SJSA1 (cell line): ENCODE results near the gene TSR1. TPM values are rescaled to one million over a fixed set of nuclear protein-coding genes. Genes with fewer than 3 reads are reported as not detected.
"Not testable (repeated sequence)": the region's sequence is repeated elsewhere in the genome, so short reads cannot be mapped to it uniquely, and the experiment has no call there.

Source experiments
- DNase-seq, 2 experiments: peaks; one replicate each; pipeline ENCODE4 v3.0.0-alpha.2; 2015 to 2020; ENCODE audit warnings: low spot score in 2 of 2, low read depth in 1 of 2
- H3K27ac ChIP-seq: fragments of 250-450 bp; sonication (Bioruptor Pico); 2 replicates; pipeline ENCODE4 v1.5.1; 2020; ENCODE audit warnings: mild to moderate bottlenecking, moderate library complexity
- H3K27me3 ChIP-seq: fragments of 250-450 bp; sonication (Bioruptor Pico); replicated peaks from 2 replicates; pipeline ENCODE4 v1.5.1; 2020; ENCODE audit warnings: mild to moderate bottlenecking, moderate library complexity
- H3K36me3 ChIP-seq: fragments of 250-450 bp; sonication (Bioruptor Pico); 2 replicates; pipeline ENCODE4 v1.5.1; 2020; ENCODE audit warnings: mild to moderate bottlenecking
- H3K4me1 ChIP-seq: fragments of 250-450 bp; sonication (Bioruptor Pico); replicated peaks from 2 replicates; pipeline ENCODE4 v1.6.1; 2021; ENCODE audit warnings: mild to moderate bottlenecking
- H3K4me3 ChIP-seq: fragments of 250-450 bp; sonication (Bioruptor Pico); 2 replicates; pipeline ENCODE4 v1.5.1; 2020; ENCODE audit warnings: mild to moderate bottlenecking
- H3K9me3 ChIP-seq: fragments of 250-450 bp; sonication (Bioruptor Pico); replicated peaks from 2 replicates; pipeline ENCODE4 v1.5.1; 2020; ENCODE audit warnings: mild to moderate bottlenecking
- total RNA-seq: library from RNA; depleted of rRNA; stranded (reverse); fragments of >200 nt; shearing (Covaris generic); gene quantifications from 2 replicates; pipeline ENCODE4 v1.2.3, GENCODE V29; 2014

The TSR1 gene
- total RNA-seq, 1 experiment from 2014 or later = 47.3 TPM

DNA sequence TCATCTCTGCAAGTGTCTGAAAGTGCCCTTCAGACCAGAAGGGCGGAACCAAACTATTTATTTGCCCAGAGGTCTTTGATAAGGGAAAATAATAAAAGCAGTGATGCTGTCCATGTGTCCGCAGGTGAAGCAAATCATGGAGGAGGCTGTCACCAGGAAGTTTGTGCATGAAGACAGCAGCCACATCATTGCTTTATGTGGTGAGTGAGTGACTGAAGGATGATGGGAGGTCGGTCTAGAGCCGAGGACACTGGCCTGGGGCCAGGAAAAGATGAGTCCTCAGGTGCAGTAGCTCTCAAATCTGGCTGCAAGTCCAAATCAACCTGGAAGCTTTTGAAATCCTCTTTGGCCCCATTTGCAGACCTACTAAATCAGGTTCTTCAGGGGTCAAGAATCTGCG is 7.2 kb upstream of the TSR1 start:
- no peak overlapping the region for H3K27ac ChIP-seq
- no peak for DNase-seq
- H3K27me3 ChIP-seq = no peaks in the 10 kb centered on the region
- no peaks in the 10 kb centered on the region for H3K9me3 ChIP-seq
- H3K36me3 ChIP-seq = no peaks in the 10 kb centered on the region
- no peaks in the 10 kb centered on the region for H3K4me1 ChIP-seq
- H3K4me3 ChIP-seq = no peak overlapping the region

DNA sequence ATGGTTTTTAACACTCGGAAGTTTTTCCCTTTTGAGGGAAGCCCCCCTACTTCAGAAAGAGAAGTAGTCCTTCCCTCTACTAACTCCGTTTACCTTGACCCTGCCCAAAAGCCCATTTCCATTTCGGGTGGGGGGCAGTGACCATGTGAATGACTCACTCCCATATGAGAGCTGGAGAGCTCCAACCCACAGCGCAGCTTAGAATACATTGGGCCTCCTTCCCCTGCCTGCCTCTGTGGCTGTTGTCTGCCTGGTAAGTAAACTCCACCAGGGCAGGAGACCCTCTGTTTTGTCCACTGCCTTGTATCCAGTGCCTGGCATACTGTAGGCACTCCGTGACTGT is 2.0 kb upstream of the TSR1 start:
- no peak for DNase-seq
- H3K27ac ChIP-seq = no peak overlapping the region
- H3K4me3 ChIP-seq = peak overlapping the region; percentile 74
- no peaks in the 10 kb centered on the region for H3K27me3 ChIP-seq
- no peaks in the 10 kb centered on the region for H3K9me3 ChIP-seq
- H3K4me1 ChIP-seq = peaks cover 9% of the 10 kb centered on the region
- peaks cover 30% of the 10 kb centered on the region for H3K36me3 ChIP-seq

DNA sequence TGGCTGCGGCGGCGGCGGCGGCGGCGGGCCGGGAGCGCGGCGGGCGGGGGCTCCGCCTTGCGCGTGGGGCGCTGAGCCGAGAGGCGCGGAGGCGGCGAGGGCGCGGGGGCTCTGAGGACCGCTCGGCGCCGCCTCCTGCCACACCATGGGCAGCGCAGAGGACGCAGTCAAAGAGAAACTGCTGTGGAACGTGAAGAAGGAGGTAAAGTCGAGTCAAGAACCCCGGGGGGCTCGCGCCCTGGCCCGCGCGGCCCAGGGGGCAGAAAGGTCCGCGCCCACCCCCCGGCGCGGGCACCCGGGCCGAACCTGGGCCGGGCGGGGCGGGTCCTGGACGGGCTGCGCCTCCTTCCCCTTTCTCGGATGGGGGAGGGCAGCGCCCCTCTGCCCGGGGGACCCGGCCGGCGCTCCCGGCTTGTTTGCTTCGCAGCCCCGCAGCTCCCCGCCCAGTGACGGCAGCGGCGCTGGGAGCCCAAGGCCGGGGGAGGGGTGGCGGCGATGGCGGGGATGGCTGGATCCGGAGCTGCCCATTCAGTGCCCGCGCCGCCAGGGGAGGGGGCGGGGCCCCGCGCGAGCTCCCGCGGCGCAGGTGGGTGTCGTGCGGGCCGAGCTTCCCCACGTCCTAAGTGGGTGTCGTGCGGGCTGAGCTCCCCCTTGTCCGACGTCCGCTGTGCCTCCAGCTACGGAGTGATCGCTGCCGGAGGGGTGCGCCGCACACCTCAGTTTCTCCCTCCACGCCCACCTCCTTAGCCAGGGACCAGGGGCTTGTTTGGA is 1.5 kb upstream of the TSR1 start:
- peaks cover 9% of the 10 kb centered on the region for H3K4me1 ChIP-seq
- peak; percentile 29 to 66 for DNase-seq
- no peak overlapping the region for H3K27ac ChIP-seq
- peaks cover 35% of the 10 kb centered on the region for H3K36me3 ChIP-seq
- H3K4me3 ChIP-seq = peak overlapping the region; percentile 74
- no peaks in the 10 kb centered on the region for H3K27me3 ChIP-seq
- H3K9me3 ChIP-seq = no peaks in the 10 kb centered on the region

DNA sequence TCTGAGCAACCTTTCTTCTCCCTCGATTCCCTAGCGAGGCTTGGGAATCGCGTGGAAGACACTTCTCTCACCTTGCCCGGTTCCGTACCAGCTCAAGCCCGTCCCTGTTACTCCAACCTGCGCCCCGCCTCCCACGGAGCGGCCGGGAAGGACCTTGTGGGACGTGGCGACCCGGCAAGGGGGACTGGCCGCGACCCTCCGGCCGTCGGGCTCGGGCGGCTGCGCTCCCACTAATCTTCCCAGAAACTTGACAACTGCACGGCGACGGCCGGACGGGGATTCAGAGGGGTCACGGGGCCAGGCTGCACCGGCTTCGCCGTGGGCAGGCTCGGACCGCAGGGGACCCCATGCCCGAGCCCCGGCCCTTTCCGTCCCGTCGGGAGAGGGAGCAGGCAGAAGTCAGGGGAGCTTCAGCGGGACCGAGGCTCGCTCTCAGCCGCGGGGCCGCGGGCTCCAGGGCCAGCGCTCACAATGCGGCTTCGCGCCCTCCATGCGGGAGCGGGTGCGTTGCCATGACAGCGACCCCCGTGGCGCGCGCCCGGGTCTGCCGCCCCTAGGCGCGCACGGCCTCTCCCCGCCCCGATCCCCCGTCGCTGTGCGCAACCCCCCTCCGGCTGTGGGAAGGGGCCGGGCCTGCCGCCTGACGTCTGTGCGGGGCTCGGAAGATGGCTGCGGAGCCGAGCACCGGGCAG is 741 bp upstream of the TSR1 start, which contains the start of gene SGSM2:
Gene SGSM2 (plus strand): TSS at position 650 of the 692 bp plus-strand sequence. CDS start 188 bp downstream, outside the sequence.
- no peaks in the 10 kb centered on the region for H3K9me3 ChIP-seq
- peaks cover 43% of the 10 kb centered on the region for H3K36me3 ChIP-seq
- peak; percentile 35 to 64 for DNase-seq
- H3K27me3 ChIP-seq = no peaks in the 10 kb centered on the region
- peaks cover 9% of the 10 kb centered on the region for H3K4me1 ChIP-seq
- peak within 1 kb of the TSS; percentile 74 for H3K4me3 ChIP-seq
- 0 out of 2 replicates have a peak within 1 kb of the TSS, but pooled peaks have one; percentile 42 for H3K27ac ChIP-seq

DNA sequence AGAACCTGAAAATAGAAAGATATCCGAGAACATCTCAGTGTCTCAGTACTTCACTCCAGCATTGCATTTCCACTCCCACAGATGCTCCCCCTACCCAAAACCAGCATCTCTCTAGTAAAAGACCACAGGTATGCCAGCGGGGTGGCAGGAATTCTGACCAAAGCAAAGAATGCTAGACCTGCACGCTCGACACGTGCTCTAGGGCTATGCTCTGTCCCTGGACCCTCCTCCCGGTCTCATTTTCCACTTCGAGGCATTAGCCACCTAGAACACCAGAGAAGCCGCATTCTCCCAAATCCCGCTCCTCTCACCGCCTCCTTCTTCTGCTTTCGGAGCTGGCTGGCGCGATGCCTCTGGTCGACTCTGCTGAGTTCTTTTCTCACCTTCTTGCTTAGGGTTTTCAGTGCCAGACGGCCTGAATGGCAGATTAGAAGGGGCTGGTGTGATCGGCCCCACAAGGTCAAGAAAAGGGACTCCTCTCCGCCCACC is 487 bp downstream of the TSR1 start:
- H3K27me3 ChIP-seq = no peaks in the 10 kb centered on the region
- no peaks in the 10 kb centered on the region for H3K9me3 ChIP-seq
- H3K4me3 ChIP-seq = peak overlapping the region; percentile 74
- H3K27ac ChIP-seq = peak overlapping the region; percentile 42
- peaks cover 55% of the 10 kb centered on the region for H3K36me3 ChIP-seq
- DNase-seq = peak; percentile 7 to 51
- H3K4me1 ChIP-seq = peaks cover 9% of the 10 kb centered on the region

DNA sequence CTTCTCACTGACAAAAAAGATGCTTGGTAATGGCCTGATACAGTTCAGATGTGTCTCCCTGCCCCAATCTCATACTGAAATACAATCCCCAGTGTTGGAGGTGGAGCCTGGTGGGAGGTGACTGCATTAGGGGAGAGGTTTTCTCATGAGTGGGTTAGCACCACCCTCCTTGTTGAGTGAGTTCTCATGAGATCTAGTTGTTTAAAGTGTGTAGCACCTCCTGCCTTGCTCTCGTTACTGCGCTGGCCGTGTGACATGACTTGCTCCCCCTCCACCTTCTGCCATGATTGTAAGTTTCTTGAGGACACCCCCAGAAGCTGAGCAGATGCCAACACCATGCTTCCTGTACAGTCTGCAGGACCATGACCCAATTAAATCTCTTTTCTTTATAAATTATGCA is 5.0 kb downstream of the TSR1 start:
- Histone ChIP-seq H3K36me3 (peaks cover 87% of the 10 kb centered on the region), H3K9me3 (no peaks in the 10 kb centered on the region), H3K27ac (no peak overlapping the region), H3K4me1 (no peaks in the 10 kb centered on the region; the same call in 1 of the 2 replicates), H3K4me3 (no peak overlapping the region), H3K27me3 (no peaks in the 10 kb centered on the region)
- no peak for DNase-seq

DNA sequence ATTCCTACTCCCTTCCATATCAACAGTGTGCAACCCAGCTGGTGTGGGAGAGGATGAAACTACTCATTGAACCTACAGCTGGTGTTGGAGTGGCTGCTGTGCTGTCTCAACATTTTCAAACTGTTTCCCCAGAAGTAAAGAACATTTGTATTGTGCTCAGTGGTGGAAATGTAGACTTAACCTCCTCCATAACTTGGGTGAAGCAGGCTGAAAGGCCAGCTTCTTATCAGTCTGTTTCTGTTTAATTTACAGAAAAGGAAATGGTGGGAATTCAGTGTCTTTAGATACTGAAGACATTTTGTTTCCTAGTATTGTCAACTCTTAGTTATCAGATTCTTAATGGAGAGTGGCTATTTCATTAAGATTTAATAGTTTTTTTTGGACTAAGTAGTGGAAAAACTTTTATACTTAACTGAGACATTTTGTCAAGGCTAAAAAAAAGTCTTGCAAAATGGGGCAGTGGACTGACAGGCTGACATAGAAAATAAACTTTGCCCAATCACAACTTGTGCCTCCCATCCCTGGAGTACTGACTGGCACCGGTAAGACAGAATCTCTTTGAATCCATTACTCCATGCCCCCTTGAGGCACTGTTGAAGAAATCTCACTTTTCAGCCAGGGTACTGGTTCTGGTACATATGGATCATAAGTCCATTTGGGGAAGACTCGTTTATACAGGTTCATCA is 12.5 kb downstream of the TSR1 start:
- no peak for DNase-seq
- Histone ChIP-seq H3K27ac (no peak overlapping the region), H3K27me3 (no peaks in the 10 kb centered on the region), H3K4me1 (no peaks in the 10 kb centered on the region), H3K9me3 (no peaks in the 10 kb centered on the region), H3K36me3 (peaks cover 75% of the 10 kb centered on the region), H3K4me3 (no peak overlapping the region)

DNA sequence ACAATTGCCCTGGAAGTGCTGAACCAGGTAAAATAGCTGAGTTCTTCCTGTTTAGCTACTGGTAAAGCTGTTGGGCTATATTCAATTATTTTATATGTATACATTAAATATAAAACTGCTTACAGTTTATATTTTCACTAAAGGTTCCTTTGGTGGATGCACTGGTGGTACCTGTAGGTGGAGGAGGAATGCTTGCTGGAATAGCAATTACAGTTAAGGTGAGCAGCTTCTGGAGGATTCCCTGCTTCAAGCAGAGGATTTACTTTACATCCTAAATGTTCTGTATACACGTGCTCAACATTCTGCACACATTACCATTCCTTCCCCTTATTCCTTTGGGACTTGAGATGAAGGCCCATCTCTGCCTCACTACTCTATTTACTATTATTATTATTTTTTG is 14.9 kb downstream of the TSR1 start:
- Histone ChIP-seq H3K36me3 (peaks cover 67% of the 10 kb centered on the region), H3K4me3 (no peak overlapping the region), H3K4me1 (no peaks in the 10 kb centered on the region), H3K9me3 (no peaks in the 10 kb centered on the region), H3K27me3 (no peaks in the 10 kb centered on the region), H3K27ac (no peak overlapping the region)
- no peak for DNase-seq

DNA sequence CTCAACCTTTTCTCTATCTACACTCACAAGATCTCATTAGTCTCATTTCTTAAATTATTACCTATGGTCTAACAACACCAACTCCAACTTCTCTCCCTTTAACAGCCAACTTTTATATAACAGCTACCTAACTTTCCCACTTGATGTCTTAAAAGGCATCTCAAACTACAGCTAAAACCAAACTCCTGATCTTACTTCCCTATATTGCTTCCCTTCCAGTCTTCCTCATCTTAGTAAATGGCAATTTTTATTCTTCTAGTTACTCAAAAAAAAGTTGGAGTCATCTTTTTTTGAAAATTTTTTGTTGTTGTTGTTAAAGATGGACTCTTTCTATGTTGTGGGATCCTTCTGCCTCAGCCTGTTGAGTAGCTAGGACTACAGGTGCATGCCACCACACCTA is 17.2 kb downstream of the TSR1 start:
- no peaks in the 10 kb centered on the region for H3K9me3 ChIP-seq
- H3K27me3 ChIP-seq = no peaks in the 10 kb centered on the region
- H3K36me3 ChIP-seq = peaks cover 48% of the 10 kb centered on the region
- H3K4me1 ChIP-seq = no peaks in the 10 kb centered on the region
- H3K4me3 ChIP-seq = no peak overlapping the region
- DNase-seq = no peak
- H3K27ac ChIP-seq = no peak overlapping the region

DNA sequence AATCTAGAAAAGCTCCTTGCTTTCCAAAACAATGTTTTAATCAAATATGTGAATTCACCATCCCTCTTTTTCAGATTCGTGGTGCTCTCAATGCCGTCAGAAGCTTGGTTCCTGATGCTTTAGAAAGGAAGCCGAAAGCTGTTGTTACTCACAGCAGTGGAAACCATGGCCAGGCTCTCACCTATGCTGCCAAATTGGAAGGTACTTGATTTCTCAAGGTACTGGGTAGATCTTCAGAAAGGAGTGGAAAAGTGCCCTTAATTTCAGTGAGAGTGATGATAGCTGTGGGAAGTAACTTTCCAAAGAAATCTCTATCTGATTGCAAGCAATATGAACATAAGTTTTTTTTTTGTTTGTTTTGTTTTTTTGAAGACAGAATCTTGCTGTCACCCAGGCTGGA is 18.5 kb downstream of the TSR1 start:
- no peak overlapping the region for H3K4me3 ChIP-seq
- H3K27me3 ChIP-seq = no peaks in the 10 kb centered on the region
- H3K4me1 ChIP-seq = no peaks in the 10 kb centered on the region
- H3K27ac ChIP-seq = no peak overlapping the region
- H3K36me3 ChIP-seq = peaks cover 35% of the 10 kb centered on the region
- no peak for DNase-seq
- no peaks in the 10 kb centered on the region for H3K9me3 ChIP-seq

DNA sequence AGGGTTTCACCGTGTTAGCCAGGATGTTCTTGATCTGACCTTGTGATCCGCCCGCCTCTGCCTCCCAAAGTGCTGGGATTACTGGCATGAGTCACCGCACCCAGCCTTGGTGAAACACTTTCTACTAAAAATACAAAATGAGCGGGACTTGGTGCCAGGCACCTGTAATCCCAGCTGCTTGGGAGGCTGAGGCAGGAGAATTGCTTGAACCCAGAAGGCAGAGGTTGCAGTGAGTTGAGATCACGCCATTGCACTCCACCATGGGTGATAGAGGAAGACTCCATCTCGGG is 19.4 kb downstream of the TSR1 start:
- peaks cover 27% of the 10 kb centered on the region for H3K36me3 ChIP-seq
- H3K4me3 ChIP-seq, H3K4me1 ChIP-seq, DNase-seq, H3K9me3 ChIP-seq, H3K27ac ChIP-seq, H3K27me3 ChIP-seq: not testable (repeated sequence)

DNA sequence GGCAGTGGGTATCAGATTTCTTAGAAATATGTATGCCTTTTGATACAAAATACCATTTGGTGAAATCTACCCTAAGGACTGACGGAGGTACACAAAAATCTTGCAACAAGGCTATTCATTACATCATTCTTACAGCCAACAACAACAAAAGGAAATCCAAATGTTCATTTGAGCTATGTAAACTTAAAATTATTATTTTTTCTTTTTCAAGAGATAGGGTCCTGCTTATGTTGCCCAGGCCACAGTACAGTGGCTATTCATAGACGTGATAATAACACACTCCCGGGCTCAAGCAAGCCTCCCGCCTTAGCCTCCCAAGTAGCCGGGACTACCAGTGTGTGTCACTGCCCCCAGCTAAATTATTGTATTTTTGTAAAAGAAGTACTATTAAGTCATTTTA is 23.5 kb downstream of the TSR1 start:
- H3K4me3 ChIP-seq = no peak overlapping the region
- DNase-seq = no peak

DNA sequence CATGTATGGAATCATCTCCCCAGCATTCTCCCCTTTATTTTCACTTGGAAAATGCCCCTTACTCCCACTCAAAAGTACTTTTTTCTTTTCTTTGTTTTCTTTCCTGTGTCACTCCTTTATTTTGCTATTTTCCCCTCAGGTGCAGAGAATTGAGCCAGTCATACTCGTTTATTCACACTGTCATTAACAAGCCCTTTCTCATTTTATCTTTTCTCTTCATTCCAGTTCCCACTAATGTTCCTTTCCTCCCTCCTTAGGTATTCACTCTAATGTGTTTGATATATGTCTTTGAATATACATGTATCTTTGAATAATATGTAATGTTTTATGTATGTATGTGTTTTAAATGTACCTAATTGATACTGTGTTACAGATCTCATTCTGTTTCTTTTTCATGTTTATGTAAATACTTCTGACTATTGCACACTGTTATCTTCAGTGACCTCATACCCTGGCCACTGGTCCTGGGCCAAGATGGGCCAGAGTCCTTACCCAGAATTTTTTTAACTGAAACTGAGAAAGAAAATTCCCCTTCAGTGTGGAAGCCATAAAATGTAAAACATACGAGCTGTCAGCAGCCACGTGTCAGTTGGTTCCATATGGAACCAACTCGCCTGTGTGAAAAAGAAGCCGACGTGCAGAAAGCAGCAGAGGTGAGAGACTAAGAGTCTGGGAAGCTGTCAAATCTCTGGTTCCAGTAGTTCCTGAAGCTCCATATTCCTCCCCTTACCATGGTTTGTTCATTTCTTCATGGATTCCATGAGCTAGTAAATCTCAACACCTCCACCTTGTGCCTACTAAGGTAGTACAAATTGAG is 26.7 kb downstream of the TSR1 start:
- H3K36me3 ChIP-seq = peaks cover 9% of the 10 kb centered on the region
- no peaks in the 10 kb centered on the region for H3K4me1 ChIP-seq
- H3K27ac ChIP-seq = no peak overlapping the region
- no peak overlapping the region for H3K4me3 ChIP-seq
- no peaks in the 10 kb centered on the region for H3K27me3 ChIP-seq
- H3K9me3 ChIP-seq = no peaks in the 10 kb centered on the region
- no peak for DNase-seq

More for the DNA sequence above, 23.5 kb downstream of the TSR1 start:
- H3K4me1 ChIP-seq = no peaks in the 10 kb centered on the region
- H3K36me3 ChIP-seq = peaks cover 8% of the 10 kb centered on the region
- H3K9me3 ChIP-seq = no peaks in the 10 kb centered on the region
- H3K27ac ChIP-seq = no peak overlapping the region
- no peaks in the 10 kb centered on the region for H3K27me3 ChIP-seq
